Dorsolateral prefrontal cortex (tissue), 118 donors: Measurements from ENCODE around the gene FAM72D. TPM values are rescaled to one million over a fixed set of nuclear protein-coding genes. Genes with fewer than 3 reads are reported as not detected.

Experiments
- total RNA-seq, 120 experiments: library from RNA; stranded (reverse); gene quantifications; one replicate each; pipeline versions ENCODE4 v1.2.3 to v1.2.4, GENCODE V29; 2022

The FAM72D gene
- total RNA-seq, 120 experiments from 2014 or later: 0.21 to 1.8 (median 0.47) TPM; not detected in 48

Other genes starting within 250 kb of the FAM72D start
- gene SRGAP2B, start 646 bp upstream of the FAM72D start, total RNA-seq: 10 to 100 TPM; 31.2 to 78.3 (median 52.0) TPM
- gene PPIAL4D, start 146.2 kb downstream of the FAM72D start, total RNA-seq: 1 to 10 TPM in 3 of 120 experiments, not detected in 117; 1.4 to 4.3 (median 1.6) TPM